Breast epithelium (tissue), 4 donors: ENCODE data around the gene KLHL3. TPM values are rescaled to one million over a fixed set of nuclear protein-coding genes. Genes with fewer than 3 reads are reported as not detected.

Experiments
- DNase-seq, 2 donors: peaks; one replicate each; pipeline ENCODE4 v3.0.0-alpha.2; 2019; ENCODE audit warnings: low spot score in 2 of 2
- H3K27ac ChIP-seq, 2 donors: fragments of 200-600 bp; sonication (generic) in 1 of 2; one replicate each; pipeline ENCODE4 v1.5.1; 2016 to 2019; ENCODE audit warnings: mild to moderate bottlenecking in 1 of 2
- H3K27me3 ChIP-seq, 2 donors: fragments of 200-600 bp; sonication (generic) in 1 of 2; one replicate each; pipeline versions ENCODE4 v1.5.1 to v1.6.0; 2017 to 2019; ENCODE audit warnings: control low read depth in 1 of 2, mild to moderate bottlenecking in 1 of 2
- H3K36me3 ChIP-seq: fragments of 200-600 bp; one replicate; pipeline ENCODE4 v1.5.1; 2019
- H3K4me1 ChIP-seq, 2 donors: fragments of 200-600 bp; sonication (generic); one replicate each; pipeline ENCODE4 v1.5.1; 2016 to 2019; ENCODE audit warnings: control low read depth in 1 of 2
- H3K4me3 ChIP-seq, 3 donors: fragments of 200-600 bp; sonication (generic); 1 replicate in 2 of 3; 2 replicates in 1 of 3; pipeline ENCODE4 v1.5.1; 2016 to 2019; ENCODE audit warnings: mild to moderate bottlenecking in 3 of 3, moderate library complexity in 2 of 3
- H3K9me3 ChIP-seq, 2 donors: fragments of 200-600 bp; sonication (generic) in 1 of 2; one replicate each; pipeline ENCODE4 v1.5.1; 2016 to 2019; ENCODE audit warnings: control low read depth in 1 of 2
- CTCF ChIP-seq, 3 donors: fragments of 450-650 bp; IDR thresholded peaks; one replicate each; pipeline ENCODE4 v1.5.1; 2016 to 2017; ENCODE audit warnings: antibody characterized with exemption in 3 of 3, mild to moderate bottlenecking in 3 of 3, moderate library complexity in 3 of 3
- POLR2A ChIP-seq: fragments of 450-650 bp; IDR thresholded peaks from one replicate; pipeline ENCODE4 v1.6.1; 2016; ENCODE audit warnings: antibody characterized with exemption, mild to moderate bottlenecking, moderate library complexity
- POLR2AphosphoS5 ChIP-seq, 3 donors: sonication (generic); formaldehyde crosslinking; IDR thresholded peaks; one replicate each; pipeline ENCODE4 v1.6.1; 2017; ENCODE audit warnings: antibody characterized with exemption in 3 of 3
- intact Hi-C: fragments of 100-400 bp; cut with DNase I; formaldehyde crosslinking; loops from one replicate; pipeline ENCODE4 v1.15.1; 2023; ENCODE audit warnings: low total_unique reads
- total RNA-seq, 3 donors: library from RNA; depleted of rRNA; stranded (reverse); fragments of >200 nt; gene quantifications; one replicate each; pipeline ENCODE4 v1.1.0, GENCODE V29; 2016

The KLHL3 gene
- total RNA-seq, 3 donors from 2014 or later, result 4.5 to 11.7 (median 4.9) TPM

- H3K27ac ChIP-seq, result no peak overlapping the region
- H3K36me3 ChIP-seq, result no peaks in the 10 kb centered on the region
- intact Hi-C loops, result no loop called here
- no peak for TF ChIP-seq POLR2AphosphoS5 (IDR thresholded peaks at IDR 0.05)
- no peak for TF ChIP-seq CTCF (IDR thresholded peaks at IDR 0.05)
- TF ChIP-seq POLR2A, result no peak
- H3K9me3 ChIP-seq, result no peaks in the 10 kb centered on the region
- no peak for DNase-seq
- no peaks in the 10 kb centered on the region for H3K4me1 ChIP-seq
- H3K27me3 ChIP-seq, result no peaks in the 10 kb centered on the region
- H3K4me3 ChIP-seq, result no peak overlapping the region
Measured at GRCh38 chr5:137716337-137716736, 19.6 kb downstream of the KLHL3 start.

GRCh38 chr5:137715456-137715855, 20.4 kb downstream of the KLHL3 start:
- no peak for DNase-seq
- Histone ChIP-seq H3K9me3 (no peaks in the 10 kb centered on the region), H3K27me3 (no peaks in the 10 kb centered on the region), H3K4me1 (no peaks in the 10 kb centered on the region), H3K36me3 (no peaks in the 10 kb centered on the region), H3K4me3 (no peak overlapping the region), H3K27ac (no peak overlapping the region)
- no peak for TF ChIP-seq POLR2A
- no peak for TF ChIP-seq CTCF (IDR thresholded peaks at IDR 0.05)
- no peak for TF ChIP-seq POLR2AphosphoS5 (IDR thresholded peaks at IDR 0.05)
- intact Hi-C loops, result no loop called here

GRCh38 chr5:137714946-137715345, 20.9 kb downstream of the KLHL3 start:
- TF ChIP-seq POLR2AphosphoS5 (IDR thresholded peaks at IDR 0.05) (no peak), CTCF (IDR thresholded peaks at IDR 0.05) (no peak), POLR2A (no peak)
- DNase-seq, result no peak
- Histone ChIP-seq H3K36me3 (no peaks in the 10 kb centered on the region), H3K4me3 (no peak overlapping the region), H3K4me1 (no peaks in the 10 kb centered on the region), H3K27ac (no peak overlapping the region), H3K27me3 (no peaks in the 10 kb centered on the region), H3K9me3 (no peaks in the 10 kb centered on the region)
- intact Hi-C loops, result no loop called here

GRCh38 chr5:137714494-137714893, 21.4 kb downstream of the KLHL3 start:
- Histone ChIP-seq H3K27ac (no peak overlapping the region), H3K36me3 (no peaks in the 10 kb centered on the region), H3K4me3 (no peak overlapping the region), H3K9me3 (no peaks in the 10 kb centered on the region), H3K4me1 (no peaks in the 10 kb centered on the region), H3K27me3 (no peaks in the 10 kb centered on the region)
- intact Hi-C loops, result no loop called here
- no peak for DNase-seq
- no peak for TF ChIP-seq CTCF (IDR thresholded peaks at IDR 0.05)
- TF ChIP-seq POLR2A, result no peak
- TF ChIP-seq POLR2AphosphoS5 (IDR thresholded peaks at IDR 0.05), result no peak

- no peaks in the 10 kb centered on the region for H3K4me1 ChIP-seq
- no peak overlapping the region for H3K4me3 ChIP-seq
- DNase-seq, result no peak
- H3K9me3 ChIP-seq, result no peaks in the 10 kb centered on the region
- intact Hi-C loops, result no loop called here
- no peak overlapping the region for H3K27ac ChIP-seq
- TF ChIP-seq POLR2AphosphoS5 (IDR thresholded peaks at IDR 0.05) (no peak), POLR2A (no peak), CTCF (IDR thresholded peaks at IDR 0.05) (no peak)
- no peaks in the 10 kb centered on the region for H3K27me3 ChIP-seq
- H3K36me3 ChIP-seq, result no peaks in the 10 kb centered on the region
Measured at GRCh38 chr5:137712139-137712667, 23.7 kb downstream of the KLHL3 start.
